ENCODE data around the gene MRGPRD. TPM values are rescaled to one million over a fixed set of nuclear protein-coding genes. Genes with fewer than 3 reads are reported as not detected.

MRGPRD gene
- total RNA-seq, 4 donors from 2014 or later: not detected

- WGBS, 2 donors: 10 to 15% methylated on average over 24 to 33 of the region's 43 CpGs
- TF ChIP-seq POLR2A (IDR thresholded peaks at IDR 0.05): no peak
- peak in 1 of 6 experiments; percentile 18 for TF ChIP-seq CTCF (IDR thresholded peaks at IDR 0.05)
- intact Hi-C loops (cut with DNase I): no loop called here
Measured at GRCh38 chr11:69013009-69013951, 32.5 kb upstream of the MRGPRD start, which contains the start of gene MRGPRF. Gene MRGPRF, minus strand, starts transcription at chr11:69013246. Its CDS starts 3,345 bp downstream, at chr11:69009901.

GRCh38 chr11:69012092-69013008 lies 31.6 kb upstream of the MRGPRD start:
- Histone ChIP-seq H3K27ac (peak overlapping the region; percentile 42 to 58 (median 54)), H3K36me3 (no peaks in the 10 kb centered on the region), H3K4me1 (peaks cover 0 to 37% of the 10 kb centered on the region in 2 donors), H3K9me3 (no peaks in the 10 kb centered on the region), H3K27me3 (peaks cover 4% of the 10 kb centered on the region), H3K4me3 (replicated peaks in 1 of 3) (peak overlapping the region in 1 of 3 donors; percentile 35)
- WGBS, 2 donors: 58 to 69% methylated on average over 13 to 20 of the region's 21 CpGs
- TF ChIP-seq CTCF (IDR thresholded peaks at IDR 0.05) (no peak), POLR2A (IDR thresholded peaks at IDR 0.05) (no peak)
- no peak for DNase-seq
- intact Hi-C loops (cut with DNase I): no loop called here

More at GRCh38 chr11:69013009-69013951, 32.5 kb upstream of the MRGPRD start, which contains the start of gene MRGPRF:
- Histone ChIP-seq H3K36me3 (no peaks in the 10 kb centered on the region), H3K27ac (peak within 1 kb of the TSS; percentile 42 to 58 (median 54)), H3K4me3 (replicated peaks in 1 of 3) (peak within 1 kb of the TSS in 1 of 3 donors; percentile 35), H3K27me3 (peaks cover 4% of the 10 kb centered on the region), H3K9me3 (no peaks in the 10 kb centered on the region), H3K4me1 (peaks cover 0 to 32% of the 10 kb centered on the region in 2 donors)
- DNase-seq: peak; percentile 39 to 40

- no peak for DNase-seq
- Histone ChIP-seq H3K9me3 (no peaks in the 10 kb centered on the region), H3K27me3 (peaks cover 4% of the 10 kb centered on the region), H3K4me1 (peaks cover 0 to 40% of the 10 kb centered on the region in 2 donors), H3K4me3 (replicated peaks in 1 of 3) (no peak overlapping the region), H3K36me3 (no peaks in the 10 kb centered on the region), H3K27ac (peak overlapping the region in 2 of 3 donors; percentile 54 to 58)
- 73 to 79% methylated on average over 9 of the region's 9 CpGs for WGBS, 2 donors
- intact Hi-C loops (cut with DNase I): no loop called here
- TF ChIP-seq POLR2A (IDR thresholded peaks at IDR 0.05) (no peak), CTCF (IDR thresholded peaks at IDR 0.05) (no peak)
Measured at GRCh38 chr11:69011624-69012091, 30.9 kb upstream of the MRGPRD start.

GRCh38 chr11:69010964-69011623 lies 30.3 kb upstream of the MRGPRD start:
- no peaks in the 10 kb centered on the region for H3K9me3 ChIP-seq
- peak; percentile 33 to 55 for DNase-seq
- peaks cover 4% of the 10 kb centered on the region for H3K27me3 ChIP-seq
- H3K27ac ChIP-seq: peak overlapping the region in 2 of 3 donors; percentile 54 to 58
- TF ChIP-seq CTCF (IDR thresholded peaks at IDR 0.05): no peak
- no peak for TF ChIP-seq POLR2A (IDR thresholded peaks at IDR 0.05)
- intact Hi-C loops (cut with DNase I): no loop called here
- H3K4me3 ChIP-seq (replicated peaks in 1 of 3): peak overlapping the region in 1 of 3 donors; percentile 12
- 16 to 22% methylated on average over 24 to 25 of the region's 43 CpGs for WGBS, 2 donors
- no peaks in the 10 kb centered on the region for H3K36me3 ChIP-seq
- peaks cover 0 to 40% of the 10 kb centered on the region in 2 donors for H3K4me1 ChIP-seq

Data from thyroid gland (tissue), 4 donors.